Measurements from ENCODE around the gene MRPL10. TPM values are rescaled to one million over a fixed set of nuclear protein-coding genes. Genes with fewer than 3 reads are reported as not detected.

Gene MRPL10
- total RNA-seq, 1 experiment from 2014 or later: 112 TPM

DNA sequence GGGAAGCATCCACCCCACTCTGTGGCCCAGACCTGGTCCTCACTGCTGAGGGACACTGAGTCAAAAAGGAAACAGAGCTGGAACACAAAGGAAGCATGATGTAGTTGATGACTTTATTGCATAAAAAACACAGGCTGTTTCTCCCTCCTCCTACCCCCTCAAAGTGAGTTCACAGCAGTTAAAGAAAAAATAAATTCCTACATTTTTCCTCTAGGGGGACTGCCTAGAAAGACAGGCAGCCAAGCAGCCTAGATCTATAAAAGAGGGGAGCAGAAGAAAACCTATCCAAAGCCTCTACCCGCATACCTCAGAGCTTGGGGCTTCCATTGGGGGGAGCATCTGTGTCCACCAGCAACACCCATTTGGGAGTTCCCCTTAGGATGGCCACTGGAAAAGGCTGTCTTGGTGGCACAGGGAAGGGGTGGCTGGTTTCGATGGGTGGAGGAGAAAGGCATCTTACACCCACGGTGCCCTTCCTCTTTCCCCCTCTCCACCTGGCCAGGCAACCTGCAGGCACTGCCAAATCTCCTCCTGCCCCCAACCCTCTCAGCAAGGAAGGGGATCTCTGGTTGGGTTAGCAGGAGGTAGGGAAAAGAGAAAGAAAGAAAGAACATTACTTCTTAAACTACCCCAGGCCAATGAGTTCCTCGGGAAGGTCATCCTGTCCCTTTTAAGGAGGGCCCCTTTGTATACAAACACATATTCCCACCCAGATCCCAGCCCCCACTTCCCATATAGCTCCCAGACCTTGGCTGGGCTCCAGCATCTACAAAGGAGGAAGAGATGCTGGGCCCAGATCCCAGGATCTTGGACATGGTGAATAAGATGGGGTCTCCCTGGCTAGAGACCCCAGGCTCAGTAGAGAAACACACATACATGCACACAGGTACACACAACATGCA lies 13.7 kb upstream of the MRPL10 start:
- H3K79me2 ChIP-seq (ENCODE audit: insufficient read depth, low read length): peaks cover 17% of the 10 kb centered on the region; the same call in 1 of the 2 replicates
- no peaks in the 10 kb centered on the region for H4K20me1 ChIP-seq (ENCODE audit: insufficient read depth)
- ChIA-PET CTCF (interaction anchor here (0.8 to 12.6 kb wide), 6 partner anchors 14 to 172 kb away, joined by 3 to 393 read pairs (median 20); partner anchors contain the start of genes LRRC46, MRPL10 and SP2), RAD21 (ENCODE audit: low non-redundant PET in 1 of 2, low total read pairs in 2 of 2, uncharacterized antibody in 2 of 2, unreplicated experiment in 2 of 2) (interaction anchor here in 1 of 2 experiments (0.6 to 4.5 kb wide), 2 partner anchors 45 to 50 kb away, joined by 3 to 43 read pairs; no protein-coding TSS in a partner anchor), POLR2A (interaction anchor here (3.6 kb wide), 1 partner anchor 50 kb away, joined by 19 read pairs; the partner anchor contains the start of gene SP2)
- no peaks in the 10 kb centered on the region for H3K9me2 ChIP-seq (ENCODE audit: insufficient read depth)
- H3K4me1 ChIP-seq (ENCODE audit: control insufficient read depth in 1 of 2, insufficient read depth in 2 of 2, low read length in 2 of 2): peaks cover 32 to 58% of the 10 kb centered on the region in 2 experiments
- H3K4me2 ChIP-seq (ENCODE audit: low read length): no peak overlapping the region
- H2AFZ ChIP-seq (ENCODE audit: low read depth, low read length, poor library complexity, severe bottlenecking): no peak overlapping the region
- H3K27ac ChIP-seq (ENCODE audit: low read depth, low read length): no peak overlapping the region
- intact Hi-C loops (cut with micrococcal nuclease): loop anchor here (5.0 kb wide), 1 partner anchor 287 kb away; no protein-coding TSS in a partner anchor
- TF ChIP-seq, protein P1, sequence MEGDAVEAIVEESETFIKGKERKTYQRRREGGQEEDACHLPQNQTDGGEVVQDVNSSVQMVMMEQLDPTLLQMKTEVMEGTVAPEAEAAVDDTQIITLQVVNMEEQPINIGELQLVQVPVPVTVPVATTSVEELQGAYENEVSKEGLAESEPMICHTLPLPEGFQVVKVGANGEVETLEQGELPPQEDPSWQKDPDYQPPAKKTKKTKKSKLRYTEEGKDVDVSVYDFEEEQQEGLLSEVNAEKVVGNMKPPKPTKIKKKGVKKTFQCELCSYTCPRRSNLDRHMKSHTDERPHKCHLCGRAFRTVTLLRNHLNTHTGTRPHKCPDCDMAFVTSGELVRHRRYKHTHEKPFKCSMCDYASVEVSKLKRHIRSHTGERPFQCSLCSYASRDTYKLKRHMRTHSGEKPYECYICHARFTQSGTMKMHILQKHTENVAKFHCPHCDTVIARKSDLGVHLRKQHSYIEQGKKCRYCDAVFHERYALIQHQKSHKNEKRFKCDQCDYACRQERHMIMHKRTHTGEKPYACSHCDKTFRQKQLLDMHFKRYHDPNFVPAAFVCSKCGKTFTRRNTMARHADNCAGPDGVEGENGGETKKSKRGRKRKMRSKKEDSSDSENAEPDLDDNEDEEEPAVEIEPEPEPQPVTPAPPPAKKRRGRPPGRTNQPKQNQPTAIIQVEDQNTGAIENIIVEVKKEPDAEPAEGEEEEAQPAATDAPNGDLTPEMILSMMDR (IDR thresholded peaks at IDR 0.05 in 2 of 3, conservative IDR thresholded peaks at IDR 0.05 in 1 of 3; ENCODE audit: borderline replicate concordance in 1 of 3, insufficient read depth in 1 of 3, low read depth in 2 of 3, low read length in 2 of 3): peak in 2 of 3 experiments; percentile 36 to 60; a peak in 5 of 6 replicates
- no peak for TF ChIP-seq ELF1 (IDR thresholded peaks at IDR 0.05; ENCODE audit: borderline replicate concordance, low read depth)
- H3K9ac ChIP-seq (ENCODE audit: low read length): no peak overlapping the region
- no peaks in the 10 kb centered on the region for H3K27me3 ChIP-seq (ENCODE audit: insufficient read depth, low read length)
- no TSS peak for BruUV-seq (replicated peaks)
- no peak overlapping the region for H3K4me3 ChIP-seq (replicated peaks in 1 of 2; ENCODE audit: low read depth in 1 of 2, low read length in 2 of 2)
- H3K36me3 ChIP-seq (ENCODE audit: control insufficient read depth in 1 of 2, insufficient read depth in 2 of 2, low read length in 2 of 2): no peaks in the 10 kb centered on the region; a peak in 1 of 4 replicates
- DNase-seq (ENCODE audit: low read depth, low spot score): no peak
- no peak for ATAC-seq
- H3K9me3 ChIP-seq (ENCODE audit: control insufficient read depth in 1 of 2, insufficient read depth in 1 of 2, low read depth in 1 of 2, low read length in 2 of 2): no peaks in the 10 kb centered on the region

DNA sequence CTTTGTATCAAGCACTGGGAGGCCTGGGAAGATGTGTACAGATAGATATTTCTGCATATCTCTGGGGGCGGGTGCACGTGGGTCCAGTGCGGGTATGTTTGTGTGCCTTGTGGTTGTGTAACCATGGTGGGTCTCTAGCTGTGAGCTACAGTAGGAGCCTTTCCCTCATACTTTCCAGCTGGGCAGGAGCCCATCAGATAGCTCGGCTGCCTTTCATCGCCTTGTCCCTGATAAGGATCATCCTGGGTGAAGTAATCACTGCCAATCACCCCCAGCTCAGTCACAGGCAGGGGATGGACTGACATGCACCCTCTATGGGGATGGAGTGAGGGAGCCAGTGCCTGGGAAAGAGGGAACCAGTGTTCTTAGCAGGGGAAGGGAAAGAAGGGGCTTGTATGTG lies 12.9 kb upstream of the MRPL10 start:
- CTCF ChIA-PET: interaction anchor here (2.2 to 12.6 kb wide), 5 partner anchors 19 to 173 kb away, joined by 15 to 393 read pairs (median 26); partner anchors contain the start of gene SP2
- intact Hi-C loops (cut with micrococcal nuclease): loop anchor here (5.0 kb wide), 1 partner anchor 288 kb away; no protein-coding TSS in a partner anchor
- TF ChIP-seq CEBPB (IDR thresholded peaks at IDR 0.05; ENCODE audit: low read depth) (no peak), EGR1 (IDR thresholded peaks at IDR 0.05; ENCODE audit: low read depth) (no peak), TCF7L2 (IDR thresholded peaks at IDR 0.05; ENCODE audit: borderline replicate concordance, extremely low read depth, insufficient read depth, insufficient read length) (no peak), JUND (IDR thresholded peaks at IDR 0.05) (no peak), POLR2AphosphoS5 (IDR thresholded peaks at IDR 0.05; ENCODE audit: low read depth, low read length) (no peak), SIN3A (IDR thresholded peaks at IDR 0.05; ENCODE audit: low read depth) (no peak), CBX3 (IDR thresholded peaks at IDR 0.05; ENCODE audit: low read depth) (no peak), RAD21 (IDR thresholded peaks at IDR 0.05; ENCODE audit: low read depth) (no peak)
- TF ChIP-seq, protein P2, sequence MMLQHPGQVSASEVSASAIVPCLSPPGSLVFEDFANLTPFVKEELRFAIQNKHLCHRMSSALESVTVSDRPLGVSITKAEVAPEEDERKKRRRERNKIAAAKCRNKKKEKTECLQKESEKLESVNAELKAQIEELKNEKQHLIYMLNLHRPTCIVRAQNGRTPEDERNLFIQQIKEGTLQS (IDR thresholded peaks at IDR 0.05): no peak
- TF ChIP-seq, protein P3, sequence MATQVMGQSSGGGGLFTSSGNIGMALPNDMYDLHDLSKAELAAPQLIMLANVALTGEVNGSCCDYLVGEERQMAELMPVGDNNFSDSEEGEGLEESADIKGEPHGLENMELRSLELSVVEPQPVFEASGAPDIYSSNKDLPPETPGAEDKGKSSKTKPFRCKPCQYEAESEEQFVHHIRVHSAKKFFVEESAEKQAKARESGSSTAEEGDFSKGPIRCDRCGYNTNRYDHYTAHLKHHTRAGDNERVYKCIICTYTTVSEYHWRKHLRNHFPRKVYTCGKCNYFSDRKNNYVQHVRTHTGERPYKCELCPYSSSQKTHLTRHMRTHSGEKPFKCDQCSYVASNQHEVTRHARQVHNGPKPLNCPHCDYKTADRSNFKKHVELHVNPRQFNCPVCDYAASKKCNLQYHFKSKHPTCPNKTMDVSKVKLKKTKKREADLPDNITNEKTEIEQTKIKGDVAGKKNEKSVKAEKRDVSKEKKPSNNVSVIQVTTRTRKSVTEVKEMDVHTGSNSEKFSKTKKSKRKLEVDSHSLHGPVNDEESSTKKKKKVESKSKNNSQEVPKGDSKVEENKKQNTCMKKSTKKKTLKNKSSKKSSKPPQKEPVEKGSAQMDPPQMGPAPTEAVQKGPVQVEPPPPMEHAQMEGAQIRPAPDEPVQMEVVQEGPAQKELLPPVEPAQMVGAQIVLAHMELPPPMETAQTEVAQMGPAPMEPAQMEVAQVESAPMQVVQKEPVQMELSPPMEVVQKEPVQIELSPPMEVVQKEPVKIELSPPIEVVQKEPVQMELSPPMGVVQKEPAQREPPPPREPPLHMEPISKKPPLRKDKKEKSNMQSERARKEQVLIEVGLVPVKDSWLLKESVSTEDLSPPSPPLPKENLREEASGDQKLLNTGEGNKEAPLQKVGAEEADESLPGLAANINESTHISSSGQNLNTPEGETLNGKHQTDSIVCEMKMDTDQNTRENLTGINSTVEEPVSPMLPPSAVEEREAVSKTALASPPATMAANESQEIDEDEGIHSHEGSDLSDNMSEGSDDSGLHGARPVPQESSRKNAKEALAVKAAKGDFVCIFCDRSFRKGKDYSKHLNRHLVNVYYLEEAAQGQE (IDR thresholded peaks at IDR 0.05; ENCODE audit: low read depth): no peak

More for the DNA sequence above, 12.9 kb upstream of the MRPL10 start:
- ATAC-seq (no peak), DNase-seq (ENCODE audit: low read depth, low spot score) (no peak)
- H3K9ac ChIP-seq (ENCODE audit: low read length): no peak overlapping the region
- no peak overlapping the region for H3K4me2 ChIP-seq (ENCODE audit: low read length)
- no peaks in the 10 kb centered on the region for H3K27me3 ChIP-seq (ENCODE audit: insufficient read depth, low read length)
- ChIA-PET RAD21 (ENCODE audit: low non-redundant PET in 1 of 2, low total read pairs in 2 of 2, uncharacterized antibody in 2 of 2, unreplicated experiment in 2 of 2) (interaction anchor here in 1 of 2 experiments (0.6 to 4.5 kb wide), 3 partner anchors 46 to 126 kb away, joined by 3 to 43 read pairs (median 4); partner anchors contain the start of gene CDK5RAP3), POLR2A (interaction anchor here (3.6 kb wide), 1 partner anchor 51 kb away, joined by 19 read pairs; the partner anchor contains the start of gene SP2)
- H3K27ac ChIP-seq (ENCODE audit: low read depth, low read length): no peak overlapping the region
- peaks cover 13% of the 10 kb centered on the region; the same call in 1 of the 2 replicates for H3K79me2 ChIP-seq (ENCODE audit: insufficient read depth, low read length)
- no peak overlapping the region for H2AFZ ChIP-seq (ENCODE audit: low read depth, low read length, poor library complexity, severe bottlenecking)
- H3K4me1 ChIP-seq (ENCODE audit: control insufficient read depth in 1 of 2, insufficient read depth in 2 of 2, low read length in 2 of 2): peaks cover 25 to 54% of the 10 kb centered on the region in 2 experiments
- BruUV-seq (replicated peaks): no TSS peak
- no peaks in the 10 kb centered on the region for H3K9me2 ChIP-seq (ENCODE audit: insufficient read depth)
- no peaks in the 10 kb centered on the region for H4K20me1 ChIP-seq (ENCODE audit: insufficient read depth)
- H3K9me3 ChIP-seq (ENCODE audit: control insufficient read depth in 1 of 2, insufficient read depth in 1 of 2, low read depth in 1 of 2, low read length in 2 of 2): no peaks in the 10 kb centered on the region
- H3K36me3 ChIP-seq (ENCODE audit: control insufficient read depth in 1 of 2, insufficient read depth in 2 of 2, low read length in 2 of 2): no peaks in the 10 kb centered on the region; a peak in 1 of 4 replicates
- no peak overlapping the region for H3K4me3 ChIP-seq (replicated peaks in 1 of 2; ENCODE audit: low read depth in 1 of 2, low read length in 2 of 2)

Measured in HCT116 (cell line).